ENCODE results near the gene SRGAP1. TPM values are rescaled to one million over a fixed set of nuclear protein-coding genes. Genes with fewer than 3 reads are reported as not detected.

SRGAP1 gene
- total RNA-seq, 1 donor from 2014 or later, result 7.4 TPM

GRCh38 chr12:63955831-63956666, 111.5 kb downstream of the SRGAP1 start:
- TF ChIP-seq POLR2A (IDR thresholded peaks at IDR 0.05), result no peak
- peak in 1 of 2 donors; percentile 86 for TF ChIP-seq POLR2AphosphoS5 (IDR thresholded peaks at IDR 0.05; ENCODE audit: insufficient read depth in 1 of 2, low read depth in 1 of 2)
- no peak for TF ChIP-seq CTCF (IDR thresholded peaks at IDR 0.05)
- Histone ChIP-seq H3K27me3 (no peaks in the 10 kb centered on the region), H3K4me1 (peaks cover 11% of the 10 kb centered on the region), H3K27ac (peak overlapping the region; percentile 60), H3K4me3 (peak overlapping the region; percentile 17 to 20), H3K9me3 (no peaks in the 10 kb centered on the region), H3K36me3 (no peaks in the 10 kb centered on the region)
- intact Hi-C loops (cut with DNase I), result no loop called here
- no peak for DNase-seq (ENCODE audit: extremely low spot score in 2 of 2)

GRCh38 chr12:63957496-63957895, 113.0 kb downstream of the SRGAP1 start:
- no peak for TF ChIP-seq POLR2AphosphoS5 (IDR thresholded peaks at IDR 0.05; ENCODE audit: insufficient read depth in 1 of 2, low read depth in 1 of 2)
- TF ChIP-seq CTCF (IDR thresholded peaks at IDR 0.05), result no peak
- no peak for TF ChIP-seq POLR2A (IDR thresholded peaks at IDR 0.05)
- intact Hi-C loops (cut with DNase I), result no loop called here
- H3K4me1 ChIP-seq, result peaks cover 11% of the 10 kb centered on the region
- H3K9me3 ChIP-seq, result no peaks in the 10 kb centered on the region
- H3K27me3 ChIP-seq, result no peaks in the 10 kb centered on the region
- H3K4me3 ChIP-seq, result no peak overlapping the region
- no peak for DNase-seq (ENCODE audit: extremely low spot score in 2 of 2)
- H3K36me3 ChIP-seq, result no peaks in the 10 kb centered on the region
- peak overlapping the region; percentile 33 for H3K27ac ChIP-seq

- H3K9me3 ChIP-seq, result no peaks in the 10 kb centered on the region
- no peak for DNase-seq (ENCODE audit: extremely low spot score in 2 of 2)
- intact Hi-C loops (cut with DNase I), result no loop called here
- H3K36me3 ChIP-seq, result no peaks in the 10 kb centered on the region
- TF ChIP-seq CTCF (IDR thresholded peaks at IDR 0.05), result no peak
- H3K4me1 ChIP-seq, result peaks cover 11% of the 10 kb centered on the region
- H3K4me3 ChIP-seq, result no peak overlapping the region
- H3K27me3 ChIP-seq, result no peaks in the 10 kb centered on the region
- H3K27ac ChIP-seq, result no peak overlapping the region
Measured at GRCh38 chr12:63958876-63959580, 114.5 kb downstream of the SRGAP1 start.

- intact Hi-C loops (cut with DNase I), result no loop called here
- Histone ChIP-seq H3K27me3 (no peaks in the 10 kb centered on the region), H3K4me1 (no peaks in the 10 kb centered on the region), H3K36me3 (no peaks in the 10 kb centered on the region), H3K9me3 (no peaks in the 10 kb centered on the region), H3K4me3 (no peak overlapping the region), H3K27ac (no peak overlapping the region)
- no peak for DNase-seq (ENCODE audit: extremely low spot score in 2 of 2)
- TF ChIP-seq CTCF (IDR thresholded peaks at IDR 0.05) (no peak), POLR2AphosphoS5 (IDR thresholded peaks at IDR 0.05; ENCODE audit: insufficient read depth in 1 of 2, low read depth in 1 of 2) (no peak), POLR2A (IDR thresholded peaks at IDR 0.05) (no peak)
Measured at GRCh38 chr12:63961048-63961447, 116.5 kb downstream of the SRGAP1 start.

GRCh38 chr12:63961543-63961942, 117.0 kb downstream of the SRGAP1 start:
- H3K36me3 ChIP-seq, result no peaks in the 10 kb centered on the region
- TF ChIP-seq POLR2A (IDR thresholded peaks at IDR 0.05) (no peak), POLR2AphosphoS5 (IDR thresholded peaks at IDR 0.05; ENCODE audit: insufficient read depth in 1 of 2, low read depth in 1 of 2) (no peak), CTCF (IDR thresholded peaks at IDR 0.05) (no peak)
- no peaks in the 10 kb centered on the region for H3K27me3 ChIP-seq
- no peaks in the 10 kb centered on the region for H3K4me1 ChIP-seq
- H3K4me3 ChIP-seq, result no peak overlapping the region
- no peak overlapping the region for H3K27ac ChIP-seq
- intact Hi-C loops (cut with DNase I), result no loop called here
- no peak for DNase-seq (ENCODE audit: extremely low spot score in 2 of 2)
- no peaks in the 10 kb centered on the region for H3K9me3 ChIP-seq

Data from vagina (tissue), 2 donors.